BE2C (cell line): ENCODE measurements around the gene MAN1C1.
"Not testable (repeated sequence)": the region's sequence is repeated elsewhere in the genome, so short reads cannot be mapped to it uniquely, and the experiment has no call there.

Experiments
- DNase-seq: peaks from one replicate; pipeline ENCODE4 v3.0.0-alpha.2; 2020
- H3K27me3 ChIP-seq: fragments of 250-450 bp; sonication (Bioruptor Pico); 2 replicates; pipeline ENCODE4 v1.5.1; 2020; ENCODE audit warnings: mild to moderate bottlenecking
- H3K36me3 ChIP-seq: fragments of 250-450 bp; sonication (Bioruptor Pico); 2 replicates; pipeline ENCODE4 v1.5.1; 2020; ENCODE audit warnings: mild to moderate bottlenecking
- H3K4me1 ChIP-seq: fragments of 250-450 bp; sonication (Bioruptor Pico); 2 replicates; pipeline ENCODE4 v1.5.1; 2020
- H3K4me3 ChIP-seq: 2 replicates; pipeline ENCODE4 v1.5.1; 2011; ENCODE audit warnings: low read depth, low read length
- H3K9me3 ChIP-seq: fragments of 250-450 bp; sonication (Bioruptor Pico); 2 replicates; pipeline ENCODE4 v1.5.1; 2020
- TF ChIP-seq, protein P1 (sequence below): IDR thresholded peaks from 2 replicates; pipeline ENCODE4 v1.5.1; 2012; ENCODE audit warnings: mild to moderate bottlenecking, low read depth, low read length

MAN1C1 gene

DNA sequence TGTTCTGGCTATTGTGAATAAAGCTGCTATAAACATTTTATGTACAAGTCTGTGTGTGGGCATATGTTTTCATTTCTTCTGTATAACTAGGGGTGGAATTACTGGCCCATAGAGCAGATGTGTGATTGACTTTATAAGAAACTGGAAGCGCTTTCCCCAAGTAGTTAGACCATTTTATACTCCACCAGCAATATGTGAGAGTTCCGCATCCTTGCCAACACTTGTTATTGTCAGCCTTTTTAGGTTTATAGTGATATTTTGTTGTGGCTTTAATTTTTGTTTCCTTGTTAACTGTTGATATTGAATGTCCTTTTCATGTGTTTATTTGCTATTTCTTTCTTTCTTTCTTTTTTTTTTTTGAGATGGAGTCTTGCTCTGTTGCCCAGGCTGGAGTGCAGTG is 9.4 kb downstream of the MAN1C1 start:
- no peaks in the 10 kb centered on the region for H3K4me1 ChIP-seq
- H3K27me3 ChIP-seq = no peaks in the 10 kb centered on the region
- TF ChIP-seq, protein P1, sequence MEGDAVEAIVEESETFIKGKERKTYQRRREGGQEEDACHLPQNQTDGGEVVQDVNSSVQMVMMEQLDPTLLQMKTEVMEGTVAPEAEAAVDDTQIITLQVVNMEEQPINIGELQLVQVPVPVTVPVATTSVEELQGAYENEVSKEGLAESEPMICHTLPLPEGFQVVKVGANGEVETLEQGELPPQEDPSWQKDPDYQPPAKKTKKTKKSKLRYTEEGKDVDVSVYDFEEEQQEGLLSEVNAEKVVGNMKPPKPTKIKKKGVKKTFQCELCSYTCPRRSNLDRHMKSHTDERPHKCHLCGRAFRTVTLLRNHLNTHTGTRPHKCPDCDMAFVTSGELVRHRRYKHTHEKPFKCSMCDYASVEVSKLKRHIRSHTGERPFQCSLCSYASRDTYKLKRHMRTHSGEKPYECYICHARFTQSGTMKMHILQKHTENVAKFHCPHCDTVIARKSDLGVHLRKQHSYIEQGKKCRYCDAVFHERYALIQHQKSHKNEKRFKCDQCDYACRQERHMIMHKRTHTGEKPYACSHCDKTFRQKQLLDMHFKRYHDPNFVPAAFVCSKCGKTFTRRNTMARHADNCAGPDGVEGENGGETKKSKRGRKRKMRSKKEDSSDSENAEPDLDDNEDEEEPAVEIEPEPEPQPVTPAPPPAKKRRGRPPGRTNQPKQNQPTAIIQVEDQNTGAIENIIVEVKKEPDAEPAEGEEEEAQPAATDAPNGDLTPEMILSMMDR = no peak
- H3K9me3 ChIP-seq = no peaks in the 10 kb centered on the region
- no peak overlapping the region for H3K4me3 ChIP-seq
- no peak for DNase-seq
- no peaks in the 10 kb centered on the region for H3K36me3 ChIP-seq

DNA sequence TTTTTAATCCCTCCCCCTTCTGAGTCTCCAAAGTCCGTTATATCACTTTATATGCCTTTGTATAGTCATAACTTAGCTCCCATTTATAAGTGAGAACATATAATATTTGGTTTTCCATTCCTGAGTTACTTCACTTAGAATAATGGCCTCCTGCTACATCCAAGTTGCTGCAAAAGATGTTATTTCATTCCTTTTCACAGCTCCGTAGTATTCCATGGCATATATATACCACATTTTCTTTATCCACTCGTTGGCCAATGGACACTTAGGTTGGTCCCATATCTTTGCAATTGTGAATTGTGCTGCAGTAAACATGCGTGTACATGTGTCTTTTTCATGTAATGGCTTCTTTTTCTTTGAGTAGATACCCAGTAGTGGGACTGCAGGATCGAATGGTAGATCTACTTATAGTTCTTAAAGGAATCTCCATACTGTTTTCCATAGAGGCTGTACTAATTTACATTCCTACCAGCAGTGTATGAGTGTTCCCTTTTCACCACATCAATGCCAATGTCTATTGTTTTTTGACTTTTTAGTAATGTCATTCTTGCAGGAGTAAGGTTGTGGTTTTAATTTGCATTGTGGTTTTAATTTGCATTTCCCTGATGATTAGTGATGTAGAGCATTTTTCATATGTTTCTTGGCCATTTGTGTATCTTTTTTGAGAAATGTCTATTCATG is 12.3 kb downstream of the MAN1C1 start:
- Histone ChIP-seq H3K27me3 (no peaks in the 10 kb centered on the region), H3K36me3 (no peaks in the 10 kb centered on the region), H3K4me3 (no peak overlapping the region), H3K4me1 (no peaks in the 10 kb centered on the region), H3K9me3 (no peaks in the 10 kb centered on the region)
- no peak for DNase-seq
- TF ChIP-seq, protein P1 = no peak

DNA sequence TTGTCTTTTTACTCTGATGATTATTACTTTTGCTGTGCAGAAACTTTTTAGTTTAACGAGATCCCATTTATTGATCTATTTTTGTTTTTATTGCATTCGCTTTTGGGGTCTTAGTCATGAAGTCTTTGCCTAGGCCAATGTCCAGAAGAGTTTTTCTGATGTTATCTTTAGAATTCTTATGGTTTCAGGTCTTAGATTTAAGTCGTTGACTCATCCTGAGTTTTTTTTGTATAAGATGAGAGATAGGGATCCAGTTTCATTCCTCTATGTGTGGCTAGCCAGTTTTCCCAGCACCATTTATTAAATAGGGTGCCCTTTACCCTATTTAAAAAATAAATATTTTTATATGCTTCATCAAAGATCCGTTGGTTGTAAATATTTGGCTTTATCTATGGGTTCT is 13.2 kb downstream of the MAN1C1 start:
- no peak for DNase-seq
- Histone ChIP-seq H3K27me3 (no peaks in the 10 kb centered on the region), H3K36me3 (no peaks in the 10 kb centered on the region), H3K4me3 (no peak overlapping the region), H3K9me3 (no peaks in the 10 kb centered on the region), H3K4me1 (no peaks in the 10 kb centered on the region)
- TF ChIP-seq, protein P1 = no peak

GRCh38 chr1:25631750-25632485 is 15.3 kb downstream of the MAN1C1 start:
- Histone ChIP-seq H3K4me3 (no peak overlapping the region), H3K36me3 (no peaks in the 10 kb centered on the region), H3K27me3 (no peaks in the 10 kb centered on the region), H3K9me3 (no peaks in the 10 kb centered on the region), H3K4me1 (no peaks in the 10 kb centered on the region)
- TF ChIP-seq, protein P1 = no peak
- no peak for DNase-seq

DNA sequence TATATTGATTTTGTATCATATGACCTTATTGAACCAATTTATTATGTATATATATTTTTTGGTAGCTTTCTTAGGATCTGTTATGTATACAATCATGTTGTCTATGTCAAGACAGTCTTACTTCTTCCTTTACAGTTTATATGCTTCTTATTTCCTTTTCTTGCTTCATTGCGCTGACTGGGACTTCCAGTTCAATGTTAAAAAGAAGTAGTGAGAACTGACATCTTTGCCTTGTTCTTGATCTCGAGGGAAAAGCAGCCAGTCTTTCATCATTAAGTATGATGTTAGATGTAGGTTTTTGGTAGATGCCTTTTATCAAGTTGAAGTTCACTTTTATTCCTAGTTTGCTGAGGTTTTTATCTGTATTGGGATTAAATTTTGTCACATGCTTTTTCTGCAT is 17.5 kb downstream of the MAN1C1 start:
- no peaks in the 10 kb centered on the region for H3K9me3 ChIP-seq
- DNase-seq = no peak
- no peaks in the 10 kb centered on the region for H3K27me3 ChIP-seq
- no peaks in the 10 kb centered on the region for H3K4me1 ChIP-seq
- H3K4me3 ChIP-seq = no peak overlapping the region
- TF ChIP-seq, protein P1 = no peak
- H3K36me3 ChIP-seq = no peaks in the 10 kb centered on the region

GRCh38 chr1:25634896-25635295 is 18.3 kb downstream of the MAN1C1 start:
- no peaks in the 10 kb centered on the region for H3K9me3 ChIP-seq
- H3K4me1 ChIP-seq = no peaks in the 10 kb centered on the region
- no peaks in the 10 kb centered on the region for H3K27me3 ChIP-seq
- TF ChIP-seq, protein P1 = no peak
- DNase-seq = no peak
- no peaks in the 10 kb centered on the region for H3K36me3 ChIP-seq
- no peak overlapping the region for H3K4me3 ChIP-seq

GRCh38 chr1:25636141-25636540 is 19.6 kb downstream of the MAN1C1 start:
- not testable (repeated sequence) for H3K27me3 ChIP-seq, H3K4me3 ChIP-seq, DNase-seq

More at GRCh38 chr1:25636141-25636540, 19.6 kb downstream of the MAN1C1 start:
- H3K36me3 ChIP-seq, H3K4me1 ChIP-seq, H3K9me3 ChIP-seq: not testable (repeated sequence)
